ENCODE data around the gene CENPS.
"Not testable (repeated sequence)": the region's sequence is repeated elsewhere in the genome, so short reads cannot be mapped to it uniquely, and the experiment has no call there.

The CENPS gene

DNA sequence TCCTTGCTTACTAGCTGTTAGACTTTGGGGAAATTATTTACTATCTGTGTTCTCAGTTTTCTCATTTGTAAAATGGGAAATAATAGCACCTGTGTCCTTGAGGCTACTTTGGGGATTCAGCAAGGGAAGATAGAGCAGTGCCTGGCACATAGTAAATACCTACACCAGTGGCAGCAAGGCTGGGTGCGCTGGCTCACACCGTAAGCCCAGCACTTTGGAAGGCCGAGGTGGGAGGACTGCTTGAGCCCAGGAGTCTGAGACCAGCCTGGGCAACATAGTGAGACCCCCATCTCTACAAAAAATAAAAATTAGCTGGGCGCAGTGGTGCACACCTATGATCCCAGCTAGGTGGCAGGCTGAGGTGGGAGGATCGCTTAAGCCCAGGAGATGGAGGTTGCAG is 8.6 kb upstream of the CENPS start:
- DNase-seq, result no peak

DNA sequence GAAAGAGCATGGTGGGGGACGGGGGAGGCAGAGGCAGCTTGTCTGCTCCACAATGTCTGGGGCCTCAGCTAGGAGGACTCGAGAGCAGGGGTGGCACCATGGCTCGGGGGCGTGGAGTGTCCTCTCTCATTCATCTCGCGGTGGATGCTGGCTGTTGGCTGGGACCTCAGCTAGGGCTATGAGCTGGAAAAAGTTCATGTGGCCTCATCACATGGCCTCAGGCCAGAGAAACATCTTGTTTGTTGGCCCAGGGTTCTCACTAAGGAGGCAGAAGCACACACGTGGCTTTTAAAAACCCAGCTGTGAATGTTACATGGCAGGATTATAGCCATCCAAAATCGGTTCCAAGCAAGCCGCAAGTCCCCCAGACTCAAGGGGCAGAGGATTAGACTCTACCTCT is 6.2 kb upstream of the CENPS start:
- DNase-seq, result no peak

DNA sequence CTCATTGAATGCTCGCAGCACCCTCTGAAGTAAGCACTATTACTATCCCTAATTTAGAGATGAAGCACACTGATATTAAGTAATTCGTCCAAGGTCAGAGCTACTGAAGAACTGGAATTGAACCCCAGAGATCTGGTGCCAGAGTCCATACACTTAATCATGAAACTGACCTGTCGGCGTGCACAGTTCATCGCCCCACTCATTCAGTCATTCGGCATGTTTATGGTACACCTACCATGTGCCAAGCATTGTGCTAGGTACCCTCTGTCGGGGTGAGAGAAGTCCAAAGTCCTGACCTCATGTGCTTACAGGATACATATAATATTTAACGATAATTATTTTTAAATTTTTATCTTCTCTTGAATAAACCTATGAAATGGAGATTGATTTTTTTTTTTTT is 5.6 kb upstream of the CENPS start:
- DNase-seq, result no peak

DNA sequence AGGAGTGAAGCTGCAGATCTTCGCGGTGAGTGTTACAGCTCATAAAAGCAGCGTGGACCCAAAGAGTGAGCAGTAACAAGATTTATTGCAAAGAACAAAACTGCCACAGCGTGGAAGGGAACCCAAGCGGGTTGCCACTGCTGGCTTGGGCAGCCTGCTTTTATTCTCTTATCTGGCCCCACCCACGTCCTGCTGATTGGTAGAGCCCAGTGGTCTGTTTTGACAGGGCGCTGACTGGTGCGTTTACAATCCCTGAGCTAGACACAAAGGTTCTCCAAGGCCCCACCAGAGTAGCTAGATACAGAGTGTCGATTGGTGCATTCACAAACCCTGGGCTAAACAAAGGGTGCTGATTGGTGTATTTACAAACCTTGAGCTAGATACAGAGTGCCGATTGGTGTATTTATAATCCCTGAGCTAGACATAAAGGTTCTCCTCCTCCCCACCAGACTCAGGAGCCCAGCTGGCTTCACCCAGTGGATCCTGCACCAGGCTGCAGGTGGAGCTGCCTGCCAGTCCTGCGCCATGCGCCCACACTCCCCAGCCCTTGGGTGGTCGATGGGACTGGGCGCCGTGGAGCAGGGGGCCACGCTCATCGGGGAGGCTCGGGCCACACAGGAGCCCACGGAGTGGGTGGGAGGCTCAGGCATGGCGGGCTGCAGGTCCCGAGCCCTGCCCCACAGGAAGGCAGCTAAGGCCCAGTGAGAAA is 4.3 kb upstream of the CENPS start:
- not testable (repeated sequence) for DNase-seq

DNA sequence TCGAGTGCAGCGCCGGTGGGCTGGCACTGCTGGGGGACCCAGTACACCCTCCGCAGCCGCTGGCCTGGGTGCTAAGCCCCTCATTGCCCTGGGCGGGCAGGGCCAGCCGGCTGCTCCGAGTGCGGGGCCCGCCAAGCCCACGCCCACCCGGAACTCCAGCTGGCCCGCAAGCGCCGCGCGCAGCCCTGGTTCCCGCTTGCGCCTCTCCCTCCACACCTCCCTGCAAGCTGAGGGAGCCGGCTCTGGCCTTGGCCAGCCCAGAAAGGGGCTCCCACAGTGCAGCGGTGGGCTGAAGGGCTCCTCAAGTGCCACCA is 3.7 kb upstream of the CENPS start:
- DNase-seq, result not testable (repeated sequence)

DNA sequence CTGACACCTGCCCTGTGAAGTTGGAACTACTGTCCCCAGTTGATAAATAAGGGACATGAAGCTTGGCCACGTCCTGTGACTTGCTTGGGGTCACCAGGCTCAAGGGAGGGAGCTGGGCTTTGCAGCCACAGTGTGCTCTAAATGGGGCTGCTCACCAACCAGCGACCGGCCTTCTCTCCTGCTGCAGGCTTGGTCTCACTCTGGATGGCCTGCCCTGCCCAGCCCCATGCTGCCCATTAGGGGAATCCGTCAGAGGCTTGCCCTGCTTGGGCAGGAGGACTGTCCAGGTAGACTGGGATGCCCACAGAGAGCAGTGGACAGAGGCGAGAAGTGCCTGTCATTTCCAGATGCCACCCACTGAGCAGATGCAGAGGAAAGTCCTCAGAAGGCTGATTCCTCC is 1.2 kb upstream of the CENPS start:
- no peak for DNase-seq

DNA sequence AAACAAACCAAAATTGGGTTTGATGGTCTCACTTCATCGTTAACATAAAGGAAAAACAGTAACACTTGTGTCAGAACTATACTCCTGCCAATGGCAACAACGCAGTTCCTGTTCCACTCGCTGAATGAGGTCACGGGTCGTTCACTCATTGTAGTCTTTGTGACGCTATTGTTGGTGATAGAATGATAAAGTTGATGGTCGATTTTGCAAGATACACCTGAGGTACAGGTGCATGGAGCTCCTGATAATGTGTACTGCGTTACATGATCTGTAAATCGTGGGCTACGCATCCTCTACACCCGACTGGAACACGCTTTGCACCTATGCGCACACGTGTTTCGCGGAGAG is 391 bp upstream of the CENPS start:
- DNase-seq, result no peak

DNA sequence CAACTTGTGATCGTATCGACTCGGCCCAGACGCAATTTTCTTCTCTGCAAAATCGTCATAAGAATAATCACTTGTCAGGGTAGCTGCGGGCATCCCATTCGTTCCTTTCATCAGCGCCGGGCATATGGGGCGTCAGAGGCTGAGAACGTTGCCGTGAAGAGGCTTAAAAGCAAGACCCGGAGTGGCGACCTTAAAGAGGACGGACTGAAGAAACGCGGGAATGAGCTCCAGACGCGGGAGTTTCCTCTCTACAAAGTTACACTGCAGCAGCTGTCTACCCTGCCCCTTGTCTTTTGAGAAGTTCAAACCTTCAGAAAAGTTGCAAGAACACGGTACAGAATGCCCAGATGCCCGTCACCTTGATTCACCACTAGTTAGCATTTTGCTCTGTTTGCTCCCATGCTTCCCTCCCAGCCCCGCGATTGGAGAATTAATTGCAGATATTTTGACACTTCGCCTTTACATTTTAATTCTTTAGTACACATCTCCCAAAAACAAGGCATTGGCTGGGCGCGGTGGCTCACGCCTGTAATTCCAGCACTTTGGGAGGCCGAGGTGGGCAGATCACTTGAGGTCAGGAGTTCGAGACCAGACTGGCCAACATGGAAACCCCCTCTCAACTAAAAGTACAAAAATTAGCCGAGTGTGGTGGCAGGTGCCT is 967 bp downstream of the CENPS start:
- no peak for DNase-seq

DNA sequence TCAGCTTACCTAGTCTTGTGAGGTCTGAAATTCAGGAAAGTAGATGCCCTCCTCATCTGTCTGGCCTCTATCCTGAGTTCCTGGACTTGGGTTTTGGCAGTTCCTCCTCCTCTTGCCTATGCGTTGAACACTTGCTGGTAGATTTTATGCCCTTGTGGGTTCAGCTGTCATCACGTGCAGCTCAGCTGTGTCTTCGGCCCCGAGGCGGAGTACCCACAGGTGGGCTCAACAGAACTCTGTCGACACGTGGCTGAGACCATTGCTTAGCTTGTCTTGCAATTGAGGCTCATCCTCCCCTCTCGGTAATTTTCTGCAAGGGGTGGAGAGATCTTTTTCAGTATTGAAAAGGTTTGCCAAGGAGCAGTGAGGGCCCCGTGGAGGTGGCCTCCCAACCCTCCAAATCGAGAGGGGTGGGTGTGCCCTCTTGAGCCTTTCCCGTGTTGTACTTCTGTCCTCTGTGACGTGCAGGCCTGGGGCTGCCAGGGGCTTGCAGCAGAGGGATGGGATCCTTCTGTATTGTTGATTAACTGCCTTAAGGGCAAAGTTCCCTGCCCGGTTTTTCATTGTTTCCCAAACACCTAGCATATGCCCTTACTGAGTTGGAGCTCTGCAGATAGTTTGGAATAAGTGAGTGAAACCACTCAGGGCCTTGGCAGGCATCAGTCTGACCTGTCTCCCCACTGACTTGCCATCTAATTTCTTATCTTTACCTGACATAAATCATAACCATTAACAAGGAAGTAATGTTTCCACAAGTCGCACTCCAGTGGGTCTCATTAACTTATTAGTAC is 2.9 kb downstream of the CENPS start:
- no peak for DNase-seq

DNA sequence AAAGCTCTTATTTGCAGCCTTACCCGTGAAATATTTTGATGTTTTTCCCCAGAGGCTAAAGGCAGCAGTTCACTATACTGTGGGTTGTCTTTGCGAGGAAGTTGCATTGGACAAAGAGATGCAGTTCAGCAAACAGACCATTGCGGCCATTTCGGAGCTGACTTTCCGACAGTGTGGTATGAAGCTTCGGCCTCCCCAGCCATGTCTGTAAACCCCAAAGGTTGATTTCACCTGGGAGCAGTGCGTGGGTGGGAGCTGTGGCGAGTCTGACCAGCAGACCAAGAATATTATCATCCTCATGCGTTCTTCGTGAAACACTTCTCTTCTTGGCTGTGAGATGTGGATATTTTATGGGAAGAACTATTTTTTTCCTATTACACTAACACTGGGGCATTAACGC is 3.6 kb downstream of the CENPS start:
- no peak for DNase-seq

DNA sequence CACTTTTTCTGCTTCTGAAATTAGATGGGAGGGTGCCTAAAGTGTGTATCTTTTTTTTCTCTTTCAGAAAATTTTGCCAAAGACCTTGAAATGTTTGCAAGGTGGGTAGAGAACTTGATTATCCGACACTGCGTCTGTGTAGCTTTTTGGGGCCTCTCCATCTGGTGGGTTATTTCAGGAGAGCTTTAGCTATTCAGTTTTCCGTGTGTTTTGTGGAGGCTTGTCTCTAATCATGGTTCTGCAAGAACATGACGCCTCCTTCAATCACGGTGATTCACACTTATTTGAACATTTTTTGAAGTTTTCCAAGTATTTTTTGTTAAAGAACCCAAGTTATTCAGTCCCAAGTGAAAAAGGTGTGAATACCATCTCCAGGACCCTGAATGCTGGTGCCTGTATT is 4.4 kb downstream of the CENPS start:
- DNase-seq, result no peak

DNA sequence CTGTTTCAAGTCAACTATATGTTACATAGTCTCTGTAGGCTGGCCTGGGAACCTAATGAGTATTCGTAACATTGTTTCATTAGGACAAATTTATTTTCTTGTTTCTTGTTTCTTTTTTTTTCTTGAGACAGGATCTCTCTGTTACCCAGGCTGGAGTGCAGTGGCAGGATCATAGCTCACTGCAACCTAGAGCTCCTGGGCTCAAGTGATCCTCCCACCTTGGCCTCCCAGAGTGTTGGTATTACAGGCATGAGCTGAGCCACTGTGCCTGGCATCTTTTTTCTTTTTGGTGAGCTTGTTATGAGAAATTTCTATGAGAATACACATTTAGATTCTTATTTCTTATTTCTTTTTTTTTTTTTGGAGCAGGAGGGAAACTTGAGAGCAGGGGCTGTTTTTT is 6.8 kb downstream of the CENPS start:
- DNase-seq, result no peak

DNA sequence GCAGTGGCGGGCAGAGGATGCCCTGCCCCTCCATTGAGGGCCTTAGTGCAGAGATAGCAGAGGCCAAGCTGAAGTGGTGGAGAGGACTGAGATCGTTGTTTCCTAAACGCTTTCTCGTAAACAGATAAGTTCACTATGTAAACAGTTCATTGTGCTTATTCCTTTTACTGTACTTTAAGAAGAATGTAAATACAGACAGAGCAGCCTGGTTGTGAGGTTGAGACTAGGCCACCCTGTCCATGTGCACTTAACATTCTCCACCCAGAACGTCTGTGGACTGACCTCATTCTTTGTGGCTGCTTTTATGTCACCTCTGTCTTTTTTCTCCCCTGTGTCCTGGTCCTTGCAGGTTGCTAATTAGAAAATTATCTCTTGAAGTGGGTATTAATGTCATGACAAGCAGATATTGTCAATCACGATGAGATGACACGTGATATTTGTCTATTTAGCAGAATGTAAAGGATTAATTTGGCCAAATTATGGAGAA is 8.5 kb downstream of the CENPS start:
- DNase-seq, result no peak

DNA sequence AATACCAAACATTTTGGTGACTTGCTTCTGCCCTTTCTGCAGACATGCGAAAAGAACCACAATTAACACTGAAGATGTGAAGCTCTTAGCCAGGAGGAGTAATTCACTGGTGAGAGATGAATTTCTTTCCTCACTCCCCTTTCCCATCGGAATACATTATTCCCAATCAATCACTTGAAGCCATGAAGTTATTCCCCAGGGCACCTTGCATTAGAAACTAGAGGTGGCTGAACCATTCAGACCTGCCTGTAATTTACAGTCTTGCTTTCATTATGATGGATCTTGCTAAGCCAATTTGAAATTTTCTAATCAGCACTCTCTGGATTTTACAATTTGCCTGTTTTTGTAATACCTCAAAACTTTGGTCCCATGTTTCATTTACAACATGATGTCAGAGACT is 10.1 kb downstream of the CENPS start:
- no peak for DNase-seq

DNA sequence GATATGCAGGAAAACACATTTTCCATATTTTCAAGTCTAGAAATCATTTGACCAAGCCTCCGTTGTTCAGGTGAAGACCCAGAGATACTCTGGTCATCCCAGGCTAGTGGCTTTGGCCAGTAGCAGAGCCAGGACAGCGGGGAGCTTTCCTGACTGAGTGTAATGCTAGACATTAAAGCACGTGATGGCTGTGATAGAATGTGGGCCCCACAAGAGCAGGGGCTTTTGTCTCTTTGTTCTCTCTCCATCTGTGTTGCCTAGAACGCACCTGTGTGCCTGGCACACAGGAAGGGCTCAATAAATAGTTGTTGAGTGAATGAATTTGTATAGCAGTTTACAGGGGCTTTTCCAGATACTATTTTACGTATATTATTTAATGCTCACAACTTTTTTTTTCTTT is 10.6 kb downstream of the CENPS start:
- no peak for DNase-seq

DNA sequence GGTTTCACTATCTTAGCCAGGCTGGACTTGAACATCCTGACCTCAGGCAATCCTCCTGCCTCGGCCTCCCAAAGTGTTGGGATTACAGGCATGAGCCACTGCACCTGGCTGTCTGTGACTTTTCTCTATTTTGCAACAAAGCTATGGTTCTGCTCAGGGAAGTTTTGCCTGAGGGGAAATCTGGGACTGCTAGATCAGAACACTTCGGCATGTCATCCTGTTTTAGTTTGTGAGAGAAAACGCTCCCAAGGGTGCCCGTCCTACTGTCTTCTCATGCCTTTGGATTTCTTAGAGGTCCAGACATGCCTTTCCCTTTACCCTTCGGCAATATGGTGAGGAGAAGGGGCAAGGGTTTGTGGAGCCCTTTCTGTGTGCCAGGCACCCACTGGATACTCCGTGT is 14.0 kb downstream of the CENPS start:
- DNase-seq, result no peak

DNA sequence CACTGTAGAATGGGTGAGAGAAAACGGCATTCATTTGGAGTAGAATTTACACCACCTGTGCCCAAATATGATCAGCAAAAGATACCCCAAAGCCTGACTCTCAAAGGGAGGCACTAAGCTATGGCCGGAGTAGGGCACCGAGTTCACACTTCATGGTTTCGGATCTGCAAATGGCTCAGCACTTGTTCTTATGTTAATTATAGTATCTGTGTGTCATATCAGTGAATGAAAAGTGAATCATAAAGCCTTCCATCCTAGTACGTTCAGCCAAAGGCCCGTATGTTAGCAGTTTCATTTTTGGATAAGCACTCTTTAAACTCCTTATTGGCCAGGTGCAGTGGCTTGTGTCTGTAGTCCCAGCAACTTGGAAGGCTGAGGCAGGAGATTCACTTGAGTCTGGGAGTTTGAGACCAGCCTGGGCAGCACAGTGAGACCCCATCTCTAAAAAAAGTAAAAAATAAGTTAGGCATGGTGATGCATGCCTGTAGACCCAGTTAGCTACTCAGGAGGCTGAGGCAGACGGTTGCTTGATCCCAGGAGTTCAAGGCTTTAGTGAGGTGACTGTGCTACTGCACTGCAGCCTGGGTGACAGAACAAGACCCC is 14.7 kb downstream of the CENPS start:
- DNase-seq, result no peak

DNA sequence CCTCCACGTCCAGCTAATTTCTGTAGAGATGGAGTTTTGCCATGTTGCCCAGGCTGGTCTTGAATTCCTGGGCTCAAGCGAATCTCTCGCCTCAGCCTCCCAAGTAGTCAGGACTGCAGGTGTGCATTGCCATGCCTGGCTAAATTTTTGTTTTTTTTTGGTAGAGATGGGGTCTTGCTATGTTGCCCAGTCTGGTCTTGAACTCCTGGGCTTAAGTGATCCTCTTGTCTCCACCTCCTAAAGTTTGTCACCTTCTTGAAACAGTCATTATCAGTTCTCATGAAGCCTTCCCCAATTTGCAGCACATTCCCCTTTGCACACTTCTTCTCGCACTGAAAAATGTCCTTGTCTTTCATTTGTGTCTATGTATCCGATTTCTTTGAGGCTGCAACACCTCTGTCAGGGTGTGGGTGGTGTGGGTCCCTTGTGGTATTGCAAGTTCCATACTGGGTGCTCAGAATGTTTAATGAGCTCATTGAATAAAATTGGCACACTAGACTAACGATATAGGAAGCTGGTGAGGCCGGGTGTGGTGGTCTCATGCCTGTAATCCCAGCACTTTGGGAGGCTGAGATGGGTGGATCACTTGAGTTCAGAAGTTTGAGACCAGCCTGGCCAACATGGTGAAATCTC is 16.7 kb downstream of the CENPS start:
- no peak for DNase-seq

DNA sequence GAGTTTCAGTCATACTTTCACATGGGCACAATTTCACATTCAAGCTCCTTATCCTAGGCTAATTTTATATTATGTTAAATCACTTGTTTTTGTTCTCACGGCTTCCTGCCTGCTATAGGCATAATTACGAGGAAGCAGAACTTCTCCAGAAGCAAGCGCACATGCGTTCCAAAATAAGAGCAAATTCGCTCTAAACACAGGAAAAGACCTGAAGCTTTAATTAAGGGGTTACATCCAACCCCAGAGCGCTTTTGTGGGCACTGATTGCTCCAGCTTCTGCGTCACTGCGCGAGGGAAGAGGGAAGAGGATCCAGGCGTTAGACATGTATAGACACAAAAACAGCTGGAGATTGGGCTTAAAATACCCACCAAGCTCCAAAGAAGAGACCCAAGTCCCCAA is 19.5 kb downstream of the CENPS start, which contains the start of gene CORT:
CORT (plus strand) TSS at position 281 of the 400 bp plus-strand sequence. CDS start 193 bp downstream, outside the sequence.
- DNase-seq, result no peak

DNA sequence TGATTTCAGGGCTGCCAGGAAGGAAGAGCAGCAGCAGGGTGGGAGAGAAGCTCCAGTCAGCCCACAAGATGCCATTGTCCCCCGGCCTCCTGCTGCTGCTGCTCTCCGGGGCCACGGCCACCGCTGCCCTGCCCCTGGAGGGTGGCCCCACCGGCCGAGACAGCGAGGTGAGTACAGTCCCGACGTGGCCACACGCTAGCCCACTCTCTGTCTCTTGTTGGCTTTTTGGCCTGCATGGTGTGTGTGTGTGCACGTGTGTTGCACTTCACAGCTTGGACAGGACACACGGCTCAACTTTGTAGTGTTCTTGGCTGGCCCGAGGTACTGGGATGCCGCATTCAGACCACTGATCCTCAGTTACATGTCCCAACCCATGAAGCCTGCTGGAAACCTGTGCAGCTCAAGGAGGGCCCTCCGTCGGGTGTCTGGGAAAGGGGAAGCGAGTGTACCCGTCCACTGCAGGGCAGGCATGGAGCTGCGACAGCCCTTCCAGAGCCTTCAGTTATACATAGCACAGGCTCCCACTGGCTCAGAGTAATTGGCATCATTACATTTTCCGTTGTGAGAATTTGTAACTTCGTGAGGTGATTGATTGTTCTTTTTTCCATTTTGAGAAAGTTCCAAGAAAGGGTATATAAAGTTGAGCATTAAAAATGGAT is 20.1 kb downstream of the CENPS start:
- DNase-seq, result no peak

DNA sequence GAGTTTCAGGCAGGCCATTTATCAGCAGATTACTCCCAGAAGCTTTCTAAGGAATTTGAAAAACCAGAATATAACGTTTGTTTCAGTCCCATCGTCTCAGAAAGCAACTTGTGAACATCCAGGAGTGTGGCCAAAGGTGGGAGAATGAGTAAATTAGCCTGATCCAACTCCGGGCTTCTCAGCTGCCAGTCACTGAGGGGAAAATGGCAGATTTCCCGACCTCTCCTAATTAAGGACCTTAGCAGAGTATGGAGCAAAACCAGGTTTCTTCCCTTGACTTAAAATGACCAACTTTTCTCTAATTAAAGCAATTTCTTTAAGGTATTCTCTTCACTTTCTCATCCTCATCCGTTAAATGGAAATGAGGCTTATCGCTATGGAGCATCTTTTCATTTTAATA is 20.6 kb downstream of the CENPS start:
- no peak for DNase-seq

DNA sequence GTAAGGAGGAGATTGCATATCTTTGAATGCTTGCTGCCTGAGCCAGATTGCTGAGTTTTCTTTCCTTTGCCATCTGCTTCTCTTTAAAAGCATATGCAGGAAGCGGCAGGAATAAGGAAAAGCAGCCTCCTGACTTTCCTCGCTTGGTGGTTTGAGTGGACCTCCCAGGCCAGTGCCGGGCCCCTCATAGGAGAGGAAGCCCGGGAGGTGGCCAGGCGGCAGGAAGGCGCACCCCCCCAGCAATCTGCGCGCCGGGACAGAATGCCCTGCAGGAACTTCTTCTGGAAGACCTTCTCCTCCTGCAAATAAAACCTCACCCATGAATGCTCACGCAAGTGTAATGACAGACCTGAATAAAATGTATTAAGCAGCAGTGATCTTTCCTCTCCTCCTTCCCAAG is 21.1 kb downstream of the CENPS start:
- peak; percentile 62 for DNase-seq

DNA sequence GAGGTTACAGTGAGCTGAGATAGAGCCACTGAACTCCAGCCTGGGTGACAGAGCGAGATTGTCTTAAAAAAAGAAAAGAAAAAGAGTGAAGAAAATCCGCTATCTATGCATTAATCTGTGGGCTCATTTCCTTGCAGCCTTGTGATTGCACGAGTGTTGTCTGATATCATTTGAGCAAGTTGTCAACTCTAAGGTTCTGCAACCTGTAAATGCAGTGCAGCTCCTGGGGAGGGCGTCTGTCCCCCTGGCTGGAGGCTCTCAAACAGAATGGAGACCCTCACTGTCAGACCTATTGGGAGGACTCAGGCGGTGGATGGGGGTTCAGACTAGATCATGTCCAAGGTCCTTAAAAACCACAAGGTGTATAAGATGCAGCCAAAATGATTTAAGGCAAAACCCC is 25.8 kb downstream of the CENPS start:
- DNase-seq, result no peak

Measured in DMS 273 treated with DMSO at 0.1 percent for 48 hours (cell line).